HG02571 (cell line): ENCODE measurements around the gene STAT2.
"Not testable (repeated sequence)": the region's sequence is repeated elsewhere in the genome, so short reads cannot be mapped to it uniquely, and the experiment has no call there.

Source experiments
- ATAC-seq: cut with Tn5 transposase; IDR thresholded peaks from one replicate; pipeline ENCODE4 v1.9.1; 2021; ENCODE audit warnings: mild to moderate bottlenecking, moderate library complexity; ENCODE audit not compliant: unreplicated experiment

STAT2 gene

DNA sequence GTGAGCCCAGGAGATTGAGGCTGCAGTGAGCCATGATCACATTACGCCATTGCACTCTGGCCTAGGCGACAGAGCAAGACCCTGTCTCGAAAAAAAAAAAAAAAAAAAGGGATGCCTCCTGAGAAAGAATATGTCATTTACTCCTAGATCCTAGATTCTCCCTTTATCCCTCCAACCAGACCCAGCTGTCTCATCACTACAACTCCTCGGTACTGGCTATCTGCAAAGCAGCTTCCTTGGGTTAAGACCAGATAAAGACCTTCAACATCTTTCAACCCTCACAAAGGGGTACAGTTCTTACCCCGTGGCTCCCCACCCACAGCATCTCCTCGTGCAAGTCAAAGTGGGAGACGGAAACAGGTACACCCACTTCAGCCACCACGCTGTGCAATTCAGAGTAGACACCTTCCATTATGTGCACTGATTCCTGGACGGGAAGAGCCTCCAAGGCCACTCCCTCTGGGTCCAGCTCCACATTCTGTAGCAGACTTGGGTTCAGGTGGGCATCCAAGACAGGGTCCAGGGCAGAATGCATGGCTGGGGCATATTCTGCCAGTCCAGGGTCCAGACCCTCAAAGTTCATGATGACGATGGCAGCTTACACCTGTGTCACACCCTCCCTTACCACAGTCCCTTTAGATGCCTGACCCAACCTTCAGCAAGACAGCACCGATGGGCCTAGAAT, 27.3 kb downstream of the STAT2 start:
- ATAC-seq: no peak

DNA sequence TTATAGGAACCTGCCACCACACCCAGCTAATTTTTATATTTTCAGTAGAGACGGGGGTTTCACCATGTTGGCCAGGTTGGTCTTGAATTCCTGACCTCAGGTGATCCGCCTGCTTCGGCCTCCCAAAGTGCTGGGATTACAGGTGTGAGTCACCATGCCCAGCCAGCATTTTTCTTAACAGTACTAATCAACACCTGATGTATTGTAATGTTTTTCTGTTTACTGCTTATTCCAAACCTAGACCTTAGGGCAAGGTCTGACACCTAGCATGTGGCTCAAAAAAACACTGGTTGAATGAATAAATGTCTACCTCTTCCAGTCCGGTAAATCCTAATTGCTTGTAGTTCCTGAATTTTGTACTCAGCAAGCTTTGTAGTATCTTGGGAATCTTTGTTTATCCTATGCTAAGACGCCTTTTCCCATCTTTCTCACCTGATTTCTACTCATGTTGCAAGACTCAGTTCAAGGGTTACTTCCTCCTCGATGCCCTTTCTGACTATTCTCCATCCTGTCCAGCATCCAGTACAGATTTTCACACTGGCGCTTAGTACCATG, 28.9 kb downstream of the STAT2 start:
- no peak for ATAC-seq

DNA sequence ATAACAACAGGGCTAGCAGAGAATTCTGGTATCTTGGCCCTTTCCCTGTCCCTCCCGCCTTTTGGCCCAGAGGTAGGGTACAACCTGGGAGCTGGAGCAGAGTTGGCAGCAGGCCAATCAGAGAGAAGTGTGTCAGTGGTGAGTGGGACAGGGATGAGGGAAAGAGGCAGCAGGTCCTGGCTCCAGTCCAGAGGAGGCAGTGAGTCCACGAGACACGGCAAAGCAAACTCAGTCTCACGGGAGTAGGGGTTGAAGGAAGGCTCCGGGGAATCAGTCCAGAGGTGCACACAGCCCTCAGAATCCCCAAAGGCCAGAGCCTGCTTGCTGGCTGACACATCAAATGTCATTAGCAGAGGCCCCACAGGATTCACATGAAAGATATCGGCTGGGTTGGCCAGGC, 33.4 kb downstream of the STAT2 start:
- ATAC-seq: no peak

DNA sequence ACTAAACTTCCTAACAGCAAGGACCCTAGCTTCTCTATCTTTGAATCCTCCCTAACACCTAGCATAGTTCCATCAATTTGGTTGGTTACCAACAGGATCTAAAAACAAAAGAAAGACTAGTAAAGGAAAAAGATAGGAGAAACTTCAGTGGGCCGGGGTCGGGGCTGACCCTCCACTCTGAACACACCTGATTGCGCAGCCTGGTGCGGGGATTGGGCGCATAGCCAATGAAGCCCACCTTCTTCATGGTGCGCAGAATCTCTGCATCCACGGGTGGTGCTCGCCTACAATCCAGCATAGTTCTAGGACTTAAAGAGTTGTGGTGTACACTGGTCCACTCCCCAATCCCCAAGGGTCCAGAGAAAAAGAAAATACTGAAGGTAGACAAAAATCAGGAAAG, 33.8 kb downstream of the STAT2 start:
- ATAC-seq: no peak

DNA sequence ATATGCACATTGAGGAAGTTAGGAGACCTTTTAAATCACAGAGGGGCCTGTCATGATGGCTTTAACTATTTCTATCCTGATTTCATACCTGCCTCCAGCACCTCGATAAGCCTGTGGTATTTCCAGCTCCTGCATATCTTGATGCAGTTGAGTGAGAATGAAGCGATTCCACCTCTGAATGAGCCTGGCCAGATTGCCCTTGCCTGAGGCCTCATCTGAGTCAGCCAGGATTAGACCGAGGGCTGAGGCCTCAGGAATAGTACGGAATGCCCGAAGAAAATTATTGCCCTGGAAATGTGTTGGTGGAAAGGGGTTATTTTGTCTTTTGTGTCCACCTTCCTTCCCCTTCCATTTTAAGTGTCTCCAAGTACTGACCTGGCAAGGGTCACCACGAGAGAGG, 35.7 kb downstream of the STAT2 start:
- no peak for ATAC-seq

DNA sequence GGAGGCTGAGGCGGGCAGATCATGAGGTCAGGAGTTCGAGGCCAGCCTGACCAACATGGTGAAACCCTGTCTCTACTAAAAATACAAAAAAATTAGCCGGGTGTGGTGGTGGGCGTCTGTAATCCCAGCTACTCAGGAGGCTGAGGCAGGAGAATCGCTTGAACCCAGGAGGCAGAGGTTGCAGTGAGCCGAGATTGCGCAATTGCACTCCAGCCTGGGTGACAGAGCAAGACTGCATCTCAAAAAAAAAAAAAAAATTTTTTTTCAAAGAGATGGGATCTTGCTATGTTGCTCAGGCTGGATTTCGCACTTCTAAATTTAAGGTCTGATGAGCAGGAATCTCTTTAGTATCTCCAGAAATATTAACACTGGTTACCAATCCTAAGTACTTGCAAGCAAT, 38.3 kb downstream of the STAT2 start:
- ATAC-seq: not testable (repeated sequence)

DNA sequence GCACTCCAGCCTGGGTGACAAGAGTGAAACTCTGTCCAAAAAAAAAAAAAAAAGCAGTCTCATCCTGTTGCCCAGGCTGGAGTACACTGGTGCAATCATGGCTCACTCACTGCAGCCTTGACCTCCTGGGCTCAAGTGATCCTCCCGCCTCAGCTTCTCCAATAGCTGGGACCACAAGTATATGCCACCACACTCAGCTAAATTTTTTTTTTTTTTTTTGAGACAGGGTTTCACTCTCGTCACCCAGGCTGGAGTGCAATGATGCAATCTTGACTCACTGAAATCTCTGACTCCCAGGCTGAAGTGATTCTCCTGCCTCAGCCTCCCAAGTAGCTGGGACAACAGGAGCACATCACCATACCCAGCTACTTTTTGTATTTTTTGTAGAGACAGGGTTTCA, 38.9 kb downstream of the STAT2 start:
- no peak for ATAC-seq

DNA sequence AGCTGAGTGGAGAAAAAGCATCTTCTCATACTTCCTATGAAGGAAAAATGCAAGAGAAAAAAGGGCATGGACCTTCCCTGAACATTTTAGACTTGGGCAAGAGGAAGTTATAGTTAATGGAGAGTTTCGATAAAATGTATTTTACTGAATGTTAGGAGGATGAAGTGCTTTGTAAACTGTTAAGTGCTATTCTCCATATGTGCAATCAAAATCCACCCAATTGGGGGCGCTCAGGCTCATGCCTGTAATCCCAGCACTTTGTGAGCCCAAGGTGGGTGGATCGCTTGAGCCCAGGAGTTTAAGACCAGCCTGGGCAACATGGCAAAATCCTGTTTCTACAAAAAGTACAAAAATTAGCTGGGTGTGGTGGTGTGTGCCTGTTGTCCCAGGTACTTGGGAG, 42.2 kb downstream of the STAT2 start:
- ATAC-seq: no peak

DNA sequence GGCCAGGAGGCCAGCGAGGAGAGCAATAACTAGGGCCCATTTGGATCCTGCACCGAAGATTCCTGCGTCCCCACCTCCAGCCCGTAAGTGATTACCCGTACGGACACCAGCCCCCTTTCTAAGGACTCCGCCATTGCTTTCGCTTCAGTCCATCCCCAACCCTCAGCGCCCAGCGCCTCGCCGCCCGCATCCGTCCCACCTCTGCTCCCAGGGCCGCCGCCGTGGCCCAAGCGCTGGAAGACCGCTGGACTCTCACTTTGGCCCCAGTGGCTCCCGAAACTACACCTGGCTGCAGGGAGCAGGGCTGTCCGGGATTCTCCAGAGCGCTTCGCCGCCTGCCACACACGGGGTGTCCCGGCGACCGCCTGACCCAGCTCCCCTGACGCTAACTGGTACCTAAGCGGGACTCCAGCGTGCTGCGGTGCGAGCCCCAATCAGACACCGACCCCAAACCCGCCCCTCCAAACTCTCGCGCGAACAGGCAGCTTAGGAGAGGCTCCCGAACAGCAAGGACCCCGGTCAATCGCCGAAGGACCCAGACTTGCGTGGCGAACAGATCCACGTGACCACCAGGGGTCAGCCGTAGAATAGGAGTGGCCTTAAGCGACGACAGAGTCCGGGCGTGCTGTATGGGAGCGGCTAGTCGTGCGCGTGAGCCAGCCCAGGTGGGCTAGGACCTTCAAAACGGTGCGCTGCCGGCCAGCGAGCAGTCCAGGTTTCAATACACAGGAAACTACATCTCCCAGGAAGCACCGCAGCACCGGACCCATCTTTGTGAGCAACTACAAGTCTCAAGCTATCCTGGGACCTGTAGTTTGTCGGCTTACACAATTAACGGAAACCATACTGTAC, 44.1 kb downstream of the STAT2 start, which contains the start of gene CNPY2:
TSS of gene CNPY2 (minus strand) at position 367 of the 852 bp plus-strand sequence. CDS start 771 bp downstream, outside the sequence.
- ATAC-seq: peak; percentile 91

DNA sequence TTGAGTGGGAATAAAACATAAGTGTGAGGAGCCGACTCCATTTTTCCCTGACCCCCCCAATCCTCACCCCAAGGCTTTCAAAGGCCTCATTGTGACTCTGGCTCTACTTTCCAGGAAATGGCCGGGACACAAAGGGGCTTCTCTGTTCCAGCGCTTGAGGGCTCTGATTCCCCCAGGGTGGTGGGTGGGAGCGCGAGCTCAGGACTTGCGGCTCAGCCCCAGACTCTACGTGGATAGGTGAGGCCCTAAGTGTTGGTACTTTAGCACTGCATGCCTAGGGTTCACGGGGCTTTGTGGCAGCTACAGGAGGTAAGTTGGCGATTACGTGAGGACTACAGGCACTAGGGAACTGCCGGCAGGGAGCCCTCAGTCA, 44.7 kb downstream of the STAT2 start:
- ATAC-seq: no peak

DNA sequence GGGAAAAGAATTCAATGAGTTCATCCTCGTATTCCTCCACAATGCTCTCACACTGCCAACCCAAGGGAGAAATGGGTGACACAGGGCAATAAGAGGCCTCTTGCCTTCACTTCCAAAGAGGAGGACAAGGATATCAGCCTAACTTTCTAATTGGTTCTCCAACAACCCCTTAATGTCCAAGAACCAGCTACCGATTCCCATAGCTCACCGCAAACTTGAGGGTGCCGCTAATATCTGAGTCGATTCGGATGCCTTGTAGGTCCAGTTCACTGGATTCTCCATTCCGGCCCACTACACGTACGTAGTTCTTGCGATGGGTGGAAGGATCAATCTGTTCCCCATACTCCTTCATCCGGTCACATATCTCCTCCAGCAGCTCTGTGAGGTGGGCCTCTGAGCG, 48.9 kb downstream of the STAT2 start:
- ATAC-seq: no peak

DNA sequence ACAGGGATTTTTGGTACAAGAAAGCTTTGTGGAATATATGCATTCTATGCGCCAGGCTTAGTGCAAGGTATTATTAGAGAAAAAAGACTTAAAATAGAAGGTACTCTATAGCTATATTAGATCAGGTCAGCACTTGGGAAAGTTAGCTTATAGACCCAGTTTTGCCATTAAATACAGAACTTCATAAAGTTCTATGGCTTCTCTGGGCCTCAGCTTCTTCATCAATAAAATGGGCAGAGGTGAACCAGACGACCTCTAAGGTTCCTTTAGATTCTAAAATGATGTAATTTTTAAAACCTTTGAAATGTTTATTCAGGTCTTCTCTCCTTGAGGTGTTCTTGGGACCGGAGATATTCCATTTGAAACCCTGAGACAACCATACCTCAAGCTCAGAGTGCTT, 51.2 kb downstream of the STAT2 start:
- no peak for ATAC-seq

DNA sequence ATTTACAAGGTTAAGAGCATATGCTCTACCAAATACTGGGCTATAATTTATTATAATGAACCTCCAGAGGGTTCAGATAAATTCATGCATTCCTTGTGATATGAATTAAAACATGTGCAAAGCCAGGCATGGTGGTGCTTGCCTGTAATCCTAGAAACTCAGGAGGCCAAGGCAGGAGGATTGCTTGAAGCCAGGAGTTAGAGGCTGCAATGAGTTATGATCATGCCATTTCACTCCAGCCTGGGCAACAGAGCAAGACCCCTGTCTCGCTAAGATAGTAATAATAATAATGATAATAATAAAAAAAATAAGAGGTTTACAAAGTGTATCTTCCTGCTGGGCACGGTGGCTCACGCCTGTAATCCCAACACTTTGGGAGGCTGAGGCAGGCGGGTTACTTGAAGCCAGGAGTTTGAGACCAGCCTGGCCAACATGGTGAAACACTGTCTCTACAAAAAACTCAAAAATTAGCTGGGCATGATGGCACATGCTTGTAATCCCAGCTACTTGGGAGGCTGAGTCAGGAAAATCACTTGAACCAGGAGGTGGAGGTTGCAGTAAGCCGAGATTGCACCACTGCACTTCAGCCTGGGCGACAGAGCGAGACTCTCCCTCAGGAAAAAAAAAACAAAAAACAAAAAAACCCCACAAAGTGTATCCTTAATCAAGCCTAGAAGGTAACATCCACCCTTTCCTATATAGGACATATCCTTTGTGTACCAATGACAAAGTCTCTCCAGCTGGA, 52.5 kb downstream of the STAT2 start:
- ATAC-seq: no peak

DNA sequence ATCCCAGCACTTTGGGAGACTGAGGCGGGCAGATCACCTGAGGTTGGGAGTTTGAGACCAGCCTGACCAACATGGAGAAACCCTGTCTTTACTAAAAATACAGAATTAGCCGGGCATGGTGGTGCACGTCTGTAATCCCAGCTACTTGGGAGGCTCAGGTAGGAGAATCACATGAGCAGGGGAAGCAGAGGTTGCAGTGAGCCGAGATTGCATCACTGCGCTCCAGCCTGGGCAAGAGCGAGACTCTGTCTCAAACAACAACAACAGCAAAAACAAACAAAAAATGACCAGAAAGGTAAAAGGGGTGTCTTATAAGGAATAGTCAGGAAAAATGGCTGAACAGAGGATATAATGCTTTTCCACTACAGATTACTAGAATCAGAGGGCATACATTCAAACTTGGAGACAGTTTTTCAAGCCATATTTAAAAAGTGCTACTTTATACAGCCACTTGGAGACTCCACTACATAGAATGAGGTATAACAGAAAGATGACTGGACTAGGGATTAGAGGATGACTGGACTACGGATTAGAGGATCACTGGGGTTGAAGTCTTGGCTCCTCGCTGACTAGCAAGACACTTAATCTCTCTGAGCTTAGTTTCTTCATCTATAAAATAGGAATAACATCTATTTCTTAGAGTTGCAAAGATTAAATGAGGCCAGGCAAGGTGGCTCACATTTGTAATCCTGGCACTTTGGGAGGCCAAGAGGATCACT, 54.9 kb downstream of the STAT2 start:
- no peak for ATAC-seq

DNA sequence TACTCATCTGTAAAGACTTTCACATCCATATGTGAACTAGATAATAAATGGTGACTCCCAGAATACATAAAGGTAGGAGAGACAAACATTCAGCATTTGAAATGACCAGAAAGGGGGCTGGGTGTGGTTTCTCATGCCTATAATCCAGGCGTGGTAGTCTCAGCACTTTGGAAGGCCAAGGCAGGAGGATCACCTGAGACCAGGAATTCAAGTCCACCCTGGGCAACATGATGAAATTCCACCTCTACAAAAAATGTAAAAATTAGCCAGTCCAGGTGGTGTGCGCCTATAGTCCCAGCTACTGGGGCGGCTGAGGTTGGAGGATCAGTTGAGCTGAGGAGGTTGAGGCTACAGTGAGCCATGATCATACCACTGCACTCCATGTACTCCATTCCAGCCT, 55.6 kb downstream of the STAT2 start:
- no peak for ATAC-seq

DNA sequence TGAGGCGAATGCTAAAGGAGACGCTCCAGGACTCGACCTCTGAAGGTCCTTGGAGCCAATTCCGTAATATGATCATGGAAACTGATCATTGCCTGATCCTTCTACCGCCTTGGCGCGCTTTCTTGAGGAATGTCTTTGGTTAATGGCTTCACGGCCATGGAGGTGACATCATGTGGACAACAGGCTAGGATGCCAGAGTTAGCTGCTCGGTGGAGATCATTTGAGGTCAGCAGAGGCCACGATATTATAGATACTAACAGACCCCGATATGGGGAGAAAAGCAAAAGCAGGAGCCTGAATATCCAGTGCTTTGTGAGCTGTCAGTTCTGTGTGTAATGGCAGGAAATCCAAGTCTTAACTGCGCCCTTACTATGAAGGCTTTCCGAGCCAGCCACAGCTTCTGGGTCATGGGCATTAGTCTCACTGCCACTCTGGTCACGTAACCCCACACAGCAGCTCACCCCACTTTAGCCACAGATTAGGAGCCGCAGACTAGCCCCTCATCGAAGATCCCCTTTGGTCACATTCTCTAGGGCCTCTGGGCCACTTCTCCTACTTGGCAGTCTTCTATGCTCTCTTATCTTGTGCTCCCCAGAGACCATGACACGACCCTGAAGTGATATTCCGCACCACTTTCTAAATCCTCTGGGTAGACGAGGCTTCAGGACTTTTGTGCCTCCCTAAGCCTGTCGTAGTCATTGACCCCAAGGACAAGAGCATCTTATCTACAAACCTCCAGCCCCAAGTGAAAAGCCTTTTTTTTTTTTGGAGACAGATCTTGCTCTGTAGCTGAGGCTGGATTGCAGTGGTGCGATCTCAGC, 59.1 kb downstream of the STAT2 start:
- no peak for ATAC-seq

DNA sequence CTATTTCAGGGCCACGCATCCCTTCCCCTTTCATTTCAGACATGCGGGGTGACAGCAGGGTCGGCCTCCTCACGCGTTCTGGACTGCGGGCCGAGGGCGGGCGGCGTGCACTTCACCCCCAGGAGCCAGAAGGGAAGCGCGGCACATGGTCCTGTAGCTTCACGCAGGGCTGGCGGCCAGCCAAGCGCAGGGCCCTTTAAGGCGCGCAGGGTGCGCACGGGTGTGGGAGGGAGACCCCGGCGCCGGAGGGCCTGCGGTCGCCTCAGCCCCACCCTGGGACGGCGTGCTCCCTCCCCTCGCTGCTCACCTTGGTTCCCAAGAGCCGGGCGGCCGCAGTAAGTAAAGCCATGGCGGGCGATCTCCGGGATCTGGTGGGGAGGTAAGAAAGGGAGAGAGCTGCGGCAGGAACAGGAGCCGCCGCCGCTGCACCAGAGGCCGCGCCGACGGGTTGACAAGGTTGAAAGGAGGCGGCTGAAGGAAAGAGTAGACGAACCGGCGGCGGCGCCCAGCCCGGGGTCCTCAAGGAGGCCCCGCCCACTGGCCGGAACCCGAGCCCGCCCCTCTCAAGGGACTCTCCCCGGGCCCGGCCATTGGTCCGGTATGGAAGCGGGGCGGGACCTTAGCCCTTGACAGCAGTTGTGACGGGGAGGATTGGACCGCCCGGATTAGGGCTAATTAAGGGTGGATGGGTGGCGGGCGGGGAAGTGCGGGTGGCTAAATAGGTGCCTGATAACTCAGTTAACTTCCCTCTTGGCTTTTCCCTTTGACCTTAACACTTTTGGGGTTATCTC, 59.9 kb downstream of the STAT2 start, which contains the start of gene CS:
TSS of gene CS (minus strand) at position 478 of the 791 bp plus-strand sequence. CDS start at position 349, 129 bp downstream.
- peak; percentile 95 for ATAC-seq

DNA sequence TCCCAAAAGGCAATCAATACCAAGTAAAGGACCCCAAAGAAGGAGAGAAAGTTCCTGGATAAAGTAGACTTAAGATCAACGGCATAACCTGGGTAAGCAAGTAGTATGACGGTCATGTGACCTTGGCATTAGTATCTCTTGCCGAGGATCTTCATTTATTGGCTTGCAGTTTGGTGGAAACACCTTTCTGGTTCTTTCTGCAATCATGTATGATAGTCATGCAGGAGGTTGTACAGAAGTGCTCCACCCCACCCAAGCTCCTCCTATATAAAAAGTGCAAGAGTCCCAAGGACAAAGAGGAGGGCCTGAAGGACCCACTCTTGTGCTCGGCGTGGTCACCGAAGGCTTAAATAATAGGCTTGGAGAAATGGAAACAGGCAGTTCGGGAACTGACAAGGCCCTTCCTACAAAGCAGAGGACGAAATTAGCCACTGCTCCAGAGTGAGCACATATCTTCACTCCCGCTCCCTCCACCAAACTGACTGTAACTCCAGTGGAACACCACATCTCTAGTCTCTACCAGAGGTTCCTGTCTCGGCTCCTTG, 60.5 kb downstream of the STAT2 start:
- ATAC-seq: no peak

DNA sequence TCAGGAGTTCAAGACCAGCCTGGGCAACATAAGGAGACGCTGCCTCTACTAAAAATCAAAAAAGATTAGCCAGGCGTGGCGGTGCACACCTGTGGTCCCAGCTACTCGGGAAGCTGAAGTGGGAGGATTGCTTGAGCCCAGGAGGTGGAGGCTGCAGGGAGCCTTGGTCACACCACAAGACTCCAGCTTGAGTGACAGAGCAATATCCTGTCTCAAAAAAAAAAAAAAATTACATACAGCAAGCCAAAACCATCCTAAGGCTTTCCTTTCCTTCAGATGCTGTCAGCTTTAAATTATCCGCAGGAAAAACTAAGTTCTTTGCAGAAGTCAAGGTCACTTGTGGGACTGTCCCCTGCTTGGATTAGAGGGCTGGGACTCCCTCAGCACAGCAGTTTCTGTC, 61.1 kb downstream of the STAT2 start:
- ATAC-seq: no peak
